ENCODE measurements around the gene PDGFRB. TPM values are rescaled to one million over a fixed set of nuclear protein-coding genes. Genes with fewer than 3 reads are reported as not detected.

PDGFRB gene
- total RNA-seq, 4 donors from 2014 or later, result 87.5 to 161 (median 113) TPM

DNA sequence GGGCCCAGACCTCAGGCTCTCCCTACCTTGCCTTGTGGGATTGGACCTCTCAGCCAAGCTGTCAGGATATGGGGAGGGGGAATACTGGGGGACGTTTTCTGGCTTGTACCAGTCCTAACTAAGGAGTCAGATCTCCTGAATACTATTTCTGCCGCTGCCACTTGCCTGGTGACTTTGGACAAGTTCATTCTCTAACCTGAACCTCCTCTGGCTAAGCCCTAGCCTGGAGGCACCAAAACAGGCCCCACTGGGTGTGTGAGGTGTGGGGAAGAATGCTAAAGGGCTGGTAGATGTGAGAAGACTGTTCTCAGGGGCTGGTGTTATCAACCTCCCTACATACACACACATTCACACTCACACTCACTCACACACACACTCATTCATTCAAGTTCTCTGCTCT, 35.3 kb upstream of the PDGFRB start:
- no peak for ATAC-seq
- H3K4me3 ChIP-seq, result no peak overlapping the region
- H3K27me3 ChIP-seq, result peaks cover 44% of the 10 kb centered on the region
- no peaks in the 10 kb centered on the region for H3K36me3 ChIP-seq
- H3K27ac ChIP-seq, result no peak overlapping the region
- H3K4me1 ChIP-seq, result peaks cover 0 to 8% (median 6%) of the 10 kb centered on the region in 3 donors
- TF ChIP-seq EP300 (IDR thresholded peaks at IDR 0.05), result no peak
- TF ChIP-seq, protein P1, sequence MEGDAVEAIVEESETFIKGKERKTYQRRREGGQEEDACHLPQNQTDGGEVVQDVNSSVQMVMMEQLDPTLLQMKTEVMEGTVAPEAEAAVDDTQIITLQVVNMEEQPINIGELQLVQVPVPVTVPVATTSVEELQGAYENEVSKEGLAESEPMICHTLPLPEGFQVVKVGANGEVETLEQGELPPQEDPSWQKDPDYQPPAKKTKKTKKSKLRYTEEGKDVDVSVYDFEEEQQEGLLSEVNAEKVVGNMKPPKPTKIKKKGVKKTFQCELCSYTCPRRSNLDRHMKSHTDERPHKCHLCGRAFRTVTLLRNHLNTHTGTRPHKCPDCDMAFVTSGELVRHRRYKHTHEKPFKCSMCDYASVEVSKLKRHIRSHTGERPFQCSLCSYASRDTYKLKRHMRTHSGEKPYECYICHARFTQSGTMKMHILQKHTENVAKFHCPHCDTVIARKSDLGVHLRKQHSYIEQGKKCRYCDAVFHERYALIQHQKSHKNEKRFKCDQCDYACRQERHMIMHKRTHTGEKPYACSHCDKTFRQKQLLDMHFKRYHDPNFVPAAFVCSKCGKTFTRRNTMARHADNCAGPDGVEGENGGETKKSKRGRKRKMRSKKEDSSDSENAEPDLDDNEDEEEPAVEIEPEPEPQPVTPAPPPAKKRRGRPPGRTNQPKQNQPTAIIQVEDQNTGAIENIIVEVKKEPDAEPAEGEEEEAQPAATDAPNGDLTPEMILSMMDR (IDR thresholded peaks at IDR 0.05), result no peak
- TF ChIP-seq POLR2AphosphoS5 (IDR thresholded peaks at IDR 0.05), result no peak
- no peak for TF ChIP-seq POLR2A (IDR thresholded peaks at IDR 0.05)
- H3K9me3 ChIP-seq, result no peaks in the 10 kb centered on the region
- 50% methylated on average over 1 of the region's 2 CpGs; no CpG with 5 or more reads in 1 of the 2 donors for WGBS, 2 donors (ENCODE audit: low coverage in 1 of 2)

DNA sequence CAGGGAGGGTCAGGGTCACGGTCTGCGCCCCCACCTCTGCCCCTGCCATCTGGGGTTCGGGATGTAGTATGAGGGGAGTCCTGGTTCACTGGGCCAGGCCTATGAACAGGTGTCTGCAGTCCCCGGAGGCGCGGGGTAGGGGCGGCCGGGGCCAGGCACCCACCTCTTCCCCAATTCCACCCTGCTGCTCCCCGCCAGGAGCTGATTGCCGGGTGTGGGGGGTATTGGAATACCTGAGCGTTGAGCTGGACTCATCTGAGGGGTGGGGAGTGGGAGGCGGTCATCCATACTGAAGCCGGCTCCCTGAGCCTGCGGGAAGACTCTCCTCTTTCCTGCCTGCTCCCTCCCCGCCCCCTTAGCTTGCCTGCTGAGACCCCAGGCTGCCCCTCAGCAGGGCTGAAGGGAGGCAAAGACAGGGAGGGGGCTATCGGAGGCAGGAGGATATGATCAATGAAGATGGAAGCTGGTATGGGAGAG, 34.9 kb upstream of the PDGFRB start:
- Histone ChIP-seq H3K9me3 (no peaks in the 10 kb centered on the region), H3K27ac (no peak overlapping the region), H3K4me3 (no peak overlapping the region), H3K27me3 (peaks cover 44% of the 10 kb centered on the region), H3K36me3 (no peaks in the 10 kb centered on the region), H3K4me1 (peaks cover 0 to 8% (median 6%) of the 10 kb centered on the region in 3 donors)
- ATAC-seq, result no peak
- TF ChIP-seq EP300 (IDR thresholded peaks at IDR 0.05) (no peak), POLR2A (IDR thresholded peaks at IDR 0.05) (no peak), POLR2AphosphoS5 (IDR thresholded peaks at IDR 0.05) (no peak)
- TF ChIP-seq, protein P1 (IDR thresholded peaks at IDR 0.05), result no peak
- WGBS, 2 donors (ENCODE audit: low coverage in 1 of 2), result no CpG with 5 or more reads among the region's 16 CpGs

DNA sequence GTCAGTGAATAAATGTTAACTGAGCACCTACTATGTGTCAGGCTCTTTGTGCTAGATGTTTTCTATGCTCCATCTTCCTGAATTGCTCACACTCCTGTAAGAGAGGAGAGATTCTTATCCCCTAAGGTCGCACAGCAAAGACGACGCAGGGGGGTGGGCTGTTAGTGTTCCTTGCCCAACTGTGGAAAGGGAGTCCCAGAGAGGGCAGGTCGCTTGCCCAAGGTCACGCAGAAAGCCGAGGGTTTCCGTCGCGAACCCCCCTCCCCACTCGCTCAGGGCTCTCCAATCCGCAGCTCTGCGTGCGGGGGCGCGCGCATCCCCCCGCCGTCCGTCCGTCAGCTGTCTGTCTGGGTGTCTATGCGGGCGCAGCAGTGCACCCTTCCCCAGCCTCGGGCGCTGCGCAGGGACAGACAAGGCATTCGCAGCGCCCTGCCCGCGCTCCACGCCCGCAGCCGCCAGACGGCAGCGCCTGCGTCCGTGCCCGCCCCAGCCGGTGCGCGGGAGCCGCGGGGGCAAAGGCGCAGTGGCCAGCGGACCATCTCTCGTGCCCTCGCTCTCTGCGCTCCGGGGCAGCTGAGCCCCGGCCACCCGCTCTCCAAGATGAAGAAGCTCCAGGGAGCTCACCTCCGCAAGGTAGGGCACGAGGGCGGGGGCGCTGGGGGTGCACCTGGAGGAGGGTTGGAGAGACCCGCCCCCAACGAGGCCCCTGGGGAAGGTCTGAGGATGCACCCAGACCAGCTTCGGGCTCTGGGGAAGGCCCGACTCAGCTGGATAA, 34.3 kb upstream of the PDGFRB start, which contains the start of gene SLC6A7:
SLC6A7 (plus strand) TSS at position 335 of the 775 bp plus-strand sequence; CDS start at position 601, 266 bp downstream.
- 20 to 31% methylated on average over 1 to 3 of the region's 58 CpGs for WGBS, 2 donors (ENCODE audit: low coverage in 1 of 2)
- Histone ChIP-seq H3K27me3 (peaks cover 44% of the 10 kb centered on the region), H3K27ac (no peak within 1 kb of the TSS), H3K9me3 (no peaks in the 10 kb centered on the region), H3K4me1 (peaks cover 0 to 8% (median 6%) of the 10 kb centered on the region in 3 donors), H3K36me3 (no peaks in the 10 kb centered on the region), H3K4me3 (peak within 1 kb of the TSS in 1 of 2 donors; percentile 10)
- ATAC-seq, result no peak
- TF ChIP-seq, protein P1 (IDR thresholded peaks at IDR 0.05), result no peak
- TF ChIP-seq EP300 (IDR thresholded peaks at IDR 0.05) (no peak), POLR2AphosphoS5 (IDR thresholded peaks at IDR 0.05) (no peak), POLR2A (IDR thresholded peaks at IDR 0.05) (no peak)

DNA sequence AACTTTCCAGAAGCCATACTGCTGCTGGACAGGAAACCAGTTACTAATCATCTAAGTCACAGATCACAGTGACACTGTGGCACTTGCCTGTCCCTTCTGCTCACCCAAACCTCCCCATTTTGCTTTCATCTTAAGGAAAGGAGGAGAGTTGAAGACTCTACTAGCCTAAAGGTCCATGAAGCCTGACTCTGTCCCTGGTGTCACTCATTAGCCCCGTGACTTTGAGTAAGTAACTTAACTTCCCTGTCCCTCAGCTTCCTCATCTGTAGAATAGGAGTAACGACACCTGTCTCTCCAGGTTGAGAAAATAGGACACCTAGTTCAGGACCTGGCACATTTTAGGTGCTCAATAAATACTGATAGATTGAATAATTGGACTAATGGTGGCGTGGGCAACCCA, 33.7 kb upstream of the PDGFRB start:
- H3K9me3 ChIP-seq, result no peaks in the 10 kb centered on the region
- H3K27me3 ChIP-seq, result peaks cover 44% of the 10 kb centered on the region
- peaks cover 0 to 8% (median 6%) of the 10 kb centered on the region in 3 donors for H3K4me1 ChIP-seq
- no peaks in the 10 kb centered on the region for H3K36me3 ChIP-seq
- no peak overlapping the region for H3K27ac ChIP-seq
- H3K4me3 ChIP-seq, result no peak overlapping the region
- TF ChIP-seq, protein P1 (IDR thresholded peaks at IDR 0.05), result no peak
- TF ChIP-seq POLR2AphosphoS5 (IDR thresholded peaks at IDR 0.05), result no peak
- TF ChIP-seq POLR2A (IDR thresholded peaks at IDR 0.05), result no peak
- TF ChIP-seq EP300 (IDR thresholded peaks at IDR 0.05), result no peak
- no peak for ATAC-seq
- WGBS, 2 donors (ENCODE audit: low coverage in 1 of 2), result 58 to 75% methylated on average over 2 to 3 of the region's 3 CpGs
